SK-N-SH (cell line): ENCODE data around the gene PPP3R1. TPM values are rescaled to one million over a fixed set of nuclear protein-coding genes. Genes with fewer than 3 reads are reported as not detected.

Experiments
- CTCF ChIA-PET: fragments of 300-600, 350-600 bp; formaldehyde crosslinking; extraction: SDS; loops from one replicate; lab custom pipeline; 2021; lab: Yijun Ruan, JAX
- POLR2A ChIA-PET: fragments of 350-600 bp; sonication (Branson Sonifier 250); formaldehyde crosslinking; extraction: SDS; loops from one replicate; lab custom pipeline; 2020; ENCODE audit warnings: antibody characterized with exemption, inconsistent platforms; lab: Yijun Ruan, JAX
- DNase-seq: peaks from one replicate; pipeline ENCODE4 v3.0.0; 2012
- H2AFZ ChIP-seq: fragments of 200-600 bp; sonication (generic); 2 replicates; pipeline ENCODE4 v1.8.1; 2016; ENCODE audit warnings: antibody characterized with exemption, mild to moderate bottlenecking, low read depth
- H3F3A ChIP-seq: fragments of 200-600 bp; sonication (generic); replicated peaks from 2 replicates; pipeline ENCODE3; 2016; ENCODE audit warnings: antibody characterized with exemption, mild to moderate bottlenecking; ENCODE audit not compliant: insufficient read depth
- H3K27ac ChIP-seq, 2 experiments: fragments of 200-500 bp in 1 of 2; fragments of 200-600 bp in 1 of 2; sonication (Bioruptor generic) in 1 of 2; sonication (generic), shearing (Covaris generic) in 1 of 2; 2 replicates each; pipeline versions ENCODE4 v1.5.1 to v1.6.1; 2014 to 2016; ENCODE audit warnings: low read depth in 2 of 2, inconsistent platforms in 1 of 2, low read length in 1 of 2, mild to moderate bottlenecking in 1 of 2, mixed read lengths in 1 of 2
- H3K27me3 ChIP-seq: fragments of 200-600 bp; sonication (generic), shearing (Covaris generic); 2 replicates; pipeline ENCODE4 v1.6.1; 2016; ENCODE audit warnings: mixed run types; ENCODE audit not compliant: insufficient read depth
- H3K36me3 ChIP-seq, 2 experiments: fragments of 200-500 bp in 1 of 2; fragments of 200-600 bp in 1 of 2; sonication (Bioruptor generic) in 1 of 2; sonication (generic) in 1 of 2; replicated peaks in 1 of 2; 2 replicates each; pipeline versions ENCODE3 to v1.5.1; 2014 to 2016; ENCODE audit warnings: low read length in 1 of 2, mild to moderate bottlenecking in 1 of 2; ENCODE audit not compliant: insufficient read depth in 2 of 2, control insufficient read depth in 1 of 2
- H3K4me1 ChIP-seq, 2 experiments: fragments of 200-500 bp in 1 of 2; fragments of 200-600 bp in 1 of 2; sonication (Bioruptor generic) in 1 of 2; sonication (generic), shearing (Covaris generic) in 1 of 2; 2 replicates each; pipeline versions ENCODE4 v1.5.1 to v1.6.1; 2014 to 2016; ENCODE audit warnings: low read depth in 1 of 2, low read length in 1 of 2, mixed run types in 1 of 2; ENCODE audit not compliant: insufficient read depth in 2 of 2, control insufficient read depth in 1 of 2
- H3K4me2 ChIP-seq: fragments of 200-600 bp; sonication (generic), shearing (Covaris generic); 2 replicates; pipeline ENCODE4 v1.6.1; 2017; ENCODE audit warnings: mixed run types
- H3K4me3 ChIP-seq, 2 experiments: fragments of 200-500 bp in 1 of 2; fragments of 200-600 bp in 1 of 2; sonication (Bioruptor generic) in 1 of 2; sonication (generic), shearing (Covaris generic) in 1 of 2; 2 replicates each; pipeline versions ENCODE4 v1.5.1 to v1.8.1; 2014 to 2016; ENCODE audit warnings: low read depth in 2 of 2, inconsistent platforms in 1 of 2, low read length in 1 of 2, mild to moderate bottlenecking in 1 of 2, mixed read lengths in 1 of 2, moderate library complexity in 1 of 2
- H3K79me2 ChIP-seq: fragments of 200-600 bp; sonication (generic); 2 replicates; pipeline ENCODE4 v1.8.1; 2017; ENCODE audit warnings: mild to moderate bottlenecking; ENCODE audit not compliant: insufficient read depth
- H3K9ac ChIP-seq: fragments of 200-600 bp; sonication (generic); 2 replicates; pipeline ENCODE4 v1.6.1; 2017; ENCODE audit warnings: mixed run types
- H3K9me2 ChIP-seq: fragments of 200-600 bp; sonication (generic); 2 replicates; pipeline ENCODE4 v1.6.1; 2017; ENCODE audit warnings: mixed run types
- H3K9me3 ChIP-seq: fragments of 200-600 bp; sonication (generic); 2 replicates; pipeline ENCODE4 v1.6.1; 2017; ENCODE audit warnings: mixed run types, mild to moderate bottlenecking, moderate library complexity
- H4K20me1 ChIP-seq: fragments of 200-600 bp; sonication (generic); 2 replicates; pipeline ENCODE4 v1.6.1; 2017; ENCODE audit warnings: mild to moderate bottlenecking, mixed run types; ENCODE audit not compliant: insufficient read depth
- ELF1 ChIP-seq: IDR thresholded peaks from 2 replicates; pipeline ENCODE4 v1.4.0; 2012
- EP300 ChIP-seq, 2 experiments: IDR thresholded peaks; 2 replicates each; pipeline versions ENCODE4 v1.4.0 to v1.6.1; 2012; ENCODE audit warnings: borderline replicate concordance in 1 of 2, low read depth in 1 of 2, low read length in 1 of 2
- EZH2phosphoT487 ChIP-seq: fragments of 200-600 bp; sonication (generic); IDR thresholded peaks from 2 replicates; pipeline ENCODE4 v1.6.1; 2017; ENCODE audit warnings: low read depth, mixed run types, mild to moderate bottlenecking, antibody characterized with exemption, moderate library complexity, borderline replicate concordance
- FOXJ3 ChIP-seq: sonication (generic); formaldehyde crosslinking; IDR thresholded peaks from 2 replicates; pipeline ENCODE4 v1.5.1; 2020; ENCODE audit warnings: mild to moderate bottlenecking, missing genetic modification reagents
- GATA2 ChIP-seq: sonication (generic); formaldehyde crosslinking; IDR thresholded peaks from 2 replicates; pipeline ENCODE4 v1.5.0; 2020; ENCODE audit warnings: mild to moderate bottlenecking, missing genetic modification reagents
- JUND ChIP-seq: IDR thresholded peaks from 2 replicates; pipeline ENCODE4 v1.4.0; 2012
- MEF2A ChIP-seq: IDR thresholded peaks from 2 replicates; pipeline ENCODE4 v1.4.0; 2012; ENCODE audit warnings: low read depth, borderline replicate concordance
- NRF1 ChIP-seq: IDR thresholded peaks from 2 replicates; pipeline ENCODE4 v1.6.1; 2012; ENCODE audit warnings: low read depth, mild to moderate bottlenecking, low read length
- SIN3A ChIP-seq: IDR thresholded peaks from 2 replicates; pipeline ENCODE4 v1.6.1; 2012; ENCODE audit warnings: low read depth, mild to moderate bottlenecking, low read length, moderate library complexity, borderline replicate concordance
- SMC3 ChIP-seq: IDR thresholded peaks from 2 replicates; pipeline ENCODE4 v1.6.1; 2012; ENCODE audit warnings: low read depth, low read length, improper control_type of control experiment
- TAF1 ChIP-seq: IDR thresholded peaks from 2 replicates; pipeline ENCODE4 v1.6.1; 2012; ENCODE audit warnings: low read depth, mild to moderate bottlenecking, low read length, moderate library complexity, borderline replicate concordance
- TEAD4 ChIP-seq: IDR thresholded peaks from 2 replicates; pipeline ENCODE4 v1.4.0; 2012; ENCODE audit warnings: mild to moderate bottlenecking, borderline replicate concordance; ENCODE audit not compliant: insufficient read depth
- WGBS: methylation state at CpG from one replicate; pipeline ENCODE4 v1.1.6; 2017; ENCODE audit warnings: low lambda C conversion rate; 5-methylcytosine and 5-hydroxymethylcytosine counted together
- polyA plus RNA-seq, 3 experiments: library from polyadenylated mRNA; depleted of rRNA; stranded (reverse); fragments of >200 nt; gene quantifications; 2 replicates each; pipeline ENCODE4 v1.2.3, GENCODE V29; 2012
- TF ChIP-seq, protein P1 (sequence below): fragments of 150-350 bp; IDR thresholded peaks from 2 replicates; pipeline ENCODE4 v1.6.1; 2017; ENCODE audit warnings: antibody characterized with exemption, low read length, low read depth, borderline replicate concordance
- TF ChIP-seq, protein P2 (sequence below): IDR thresholded peaks from 2 replicates; pipeline ENCODE4 v1.4.0; 2012; ENCODE audit warnings: low read depth, borderline replicate concordance
- TF ChIP-seq, protein P3 (sequence below): IDR thresholded peaks from 2 replicates; pipeline ENCODE4 v1.4.0; 2012; ENCODE audit warnings: low read depth

PPP3R1 gene
- polyA plus RNA-seq, 1 of the 3 experiments (the other 2 are of a cell fraction): 12.0 TPM

DNA sequence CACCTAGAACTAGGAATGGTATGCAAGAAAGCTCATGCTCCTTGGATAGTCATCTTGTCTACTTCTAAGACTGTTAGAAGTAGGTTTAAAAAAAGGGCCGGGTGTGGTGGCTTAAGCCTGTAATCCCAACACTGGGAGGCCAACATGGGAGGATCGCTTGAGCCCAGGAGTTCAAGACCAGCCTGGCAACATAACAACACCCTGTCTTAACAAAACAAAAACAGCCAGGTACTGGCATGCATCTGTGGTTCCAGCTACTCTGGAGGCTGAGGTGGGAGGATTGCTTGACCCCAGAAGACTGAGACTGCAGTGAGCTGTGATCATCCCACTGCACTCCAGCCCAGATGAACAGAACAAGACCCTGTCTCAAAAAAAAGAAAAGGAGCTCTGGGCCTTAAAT, 74.8 kb downstream of the PPP3R1 start:
- TF ChIP-seq, protein P1, sequence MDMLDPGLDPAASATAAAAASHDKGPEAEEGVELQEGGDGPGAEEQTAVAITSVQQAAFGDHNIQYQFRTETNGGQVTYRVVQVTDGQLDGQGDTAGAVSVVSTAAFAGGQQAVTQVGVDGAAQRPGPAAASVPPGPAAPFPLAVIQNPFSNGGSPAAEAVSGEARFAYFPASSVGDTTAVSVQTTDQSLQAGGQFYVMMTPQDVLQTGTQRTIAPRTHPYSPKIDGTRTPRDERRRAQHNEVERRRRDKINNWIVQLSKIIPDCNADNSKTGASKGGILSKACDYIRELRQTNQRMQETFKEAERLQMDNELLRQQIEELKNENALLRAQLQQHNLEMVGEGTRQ: no peak
- TF ChIP-seq SIN3A (no peak), NRF1 (no peak), FOXJ3 (CRISPR knock-in tag) (no peak), TEAD4 (no peak), GATA2 (CRISPR knock-in tag) (no peak), EP300 (IDR thresholded peaks at IDR 0.05; ENCODE audit: borderline replicate concordance in 1 of 2, low read depth in 1 of 2, low read length in 1 of 2) (no peak), ELF1 (no peak), EZH2phosphoT487 (no peak), JUND (no peak), SMC3 (no peak)
- TF ChIP-seq, protein P2, sequence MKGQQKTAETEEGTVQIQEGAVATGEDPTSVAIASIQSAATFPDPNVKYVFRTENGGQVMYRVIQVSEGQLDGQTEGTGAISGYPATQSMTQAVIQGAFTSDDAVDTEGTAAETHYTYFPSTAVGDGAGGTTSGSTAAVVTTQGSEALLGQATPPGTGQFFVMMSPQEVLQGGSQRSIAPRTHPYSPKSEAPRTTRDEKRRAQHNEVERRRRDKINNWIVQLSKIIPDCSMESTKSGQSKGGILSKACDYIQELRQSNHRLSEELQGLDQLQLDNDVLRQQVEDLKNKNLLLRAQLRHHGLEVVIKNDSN: no peak
- TF ChIP-seq, all 33 proteins: peak for 0
- Histone ChIP-seq H3K4me1 (no peaks in the 10 kb centered on the region), H3K27ac (no peak overlapping the region), H3K36me3 (peaks cover 46 to 68% of the 10 kb centered on the region in 2 experiments), H3K9me2 (no peaks in the 10 kb centered on the region), H3K79me2 (no peaks in the 10 kb centered on the region; the same call in 1 of the 2 replicates), H3K9me3 (no peaks in the 10 kb centered on the region), H2AFZ (no peak overlapping the region), H3K27me3 (no peaks in the 10 kb centered on the region), H3F3A (peaks cover 34% of the 10 kb centered on the region), H4K20me1 (no peaks in the 10 kb centered on the region), H3K4me2 (no peak overlapping the region), H3K4me3 (no peak overlapping the region), H3K9ac (no peak overlapping the region)
- DNase-seq: no peak
- WGBS: 40% methylated on average over 2 of the region's 2 CpGs
- CTCF ChIA-PET: interaction anchor here (0.8 to 1.5 kb wide), 7 partner anchors 8 to 106 kb away, joined by 3 to 8 read pairs (median 4); no protein-coding TSS in a partner anchor
- POLR2A ChIA-PET: no interaction called here

DNA sequence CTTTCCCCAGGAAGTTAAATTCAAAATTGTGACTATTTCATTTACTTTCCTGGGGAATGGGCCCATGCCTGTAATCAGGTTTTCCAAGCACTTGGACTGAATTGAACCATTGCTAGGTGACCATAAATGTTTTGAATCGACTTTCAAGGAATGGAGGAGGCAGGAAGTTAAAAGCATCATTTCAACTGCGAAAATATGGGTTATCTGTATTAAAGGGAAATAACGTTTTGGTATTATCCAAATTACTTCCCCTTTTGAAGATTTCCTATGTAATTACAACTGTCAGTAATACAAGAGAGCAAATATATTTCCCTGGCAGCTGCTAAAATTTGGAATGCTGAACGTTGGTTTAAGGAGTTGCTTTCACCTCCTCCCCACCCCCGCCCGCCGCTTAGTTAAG, 75.7 kb downstream of the PPP3R1 start:
- Histone ChIP-seq H3K36me3 (peaks cover 50 to 73% of the 10 kb centered on the region in 2 experiments), H3K4me2 (no peak overlapping the region), H3K9ac (no peak overlapping the region), H3K27ac (no peak overlapping the region), H3K4me1 (no peaks in the 10 kb centered on the region), H4K20me1 (no peaks in the 10 kb centered on the region), H3F3A (peaks cover 29% of the 10 kb centered on the region), H3K79me2 (no peaks in the 10 kb centered on the region; the same call in 1 of the 2 replicates)
- ChIA-PET POLR2A (no interaction called here), CTCF (interaction anchor here (0.7 to 2.6 kb wide), 4 partner anchors 8 to 116 kb away, joined by 3 to 9 read pairs (median 8); no protein-coding TSS in a partner anchor)
- TF ChIP-seq TAF1 (no peak), ELF1 (no peak), MEF2A (no peak)
- TF ChIP-seq, protein P3, sequence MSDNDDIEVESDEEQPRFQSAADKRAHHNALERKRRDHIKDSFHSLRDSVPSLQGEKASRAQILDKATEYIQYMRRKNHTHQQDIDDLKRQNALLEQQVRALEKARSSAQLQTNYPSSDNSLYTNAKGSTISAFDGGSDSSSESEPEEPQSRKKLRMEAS: no peak
- TF ChIP-seq, all 33 proteins: peak for 0
- H3K4me3 ChIP-seq: no peak overlapping the region
- H3K27me3 ChIP-seq: no peaks in the 10 kb centered on the region
- DNase-seq: no peak
- WGBS: 84% methylated on average over 7 of the region's 7 CpGs
- H3K9me3 ChIP-seq: no peaks in the 10 kb centered on the region
- no peak overlapping the region for H2AFZ ChIP-seq
- no peaks in the 10 kb centered on the region for H3K9me2 ChIP-seq
